GM12878 (cell line): ENCODE results near the gene SSBP4. TPM values are rescaled to one million over a fixed set of nuclear protein-coding genes. Genes with fewer than 3 reads are reported as not detected.

Source experiments
- ATAC-seq: fragments of 200-7000 bp; cut with Tn5 transposase; 3 replicates; pipeline ENCODE4 v1.9.1; 2020; ENCODE audit warnings: mild to moderate bottlenecking, moderate library complexity
- BruUV-seq: library from RNA; stranded (reverse); fragments of 400-500 nt; replicated peaks from 2 replicates; lab custom pipeline; 2021; lab: Mats Ljungman, UMichigan
- CTCF ChIA-PET: fragments of 300-600 bp; sonication (Branson Sonifier 250); formaldehyde crosslinking; extraction: SDS; loops from one replicate; lab custom pipeline; 2021; ENCODE audit warnings: inconsistent platforms; lab: Yijun Ruan, JAX
- POLR2A ChIA-PET: fragments of 350-600 bp; formaldehyde crosslinking; extraction: SDS; loops from one replicate; lab custom pipeline; 2021; ENCODE audit warnings: inconsistent platforms; lab: Charles Lee
- RAD21 ChIA-PET: fragments of 300-600 bp; sonication (Branson Sonifier 250); formaldehyde crosslinking; loops from one replicate; lab custom pipeline; 2023; ENCODE audit warnings: antibody characterized with exemption; ENCODE audit not compliant: unreplicated experiment; lab: Charles Lee
- SMC1A ChIA-PET: fragments of 300-600 bp; sonication (Branson Sonifier 250); formaldehyde crosslinking; loops from one replicate; lab custom pipeline; 2023; ENCODE audit not compliant: unreplicated experiment, uncharacterized antibody; lab: Charles Lee
- DNase-seq: peaks from one replicate; pipeline ENCODE4 v3.0.0-alpha.2; 2011; ENCODE audit warnings: low read depth, low spot score
- FAIRE-seq: peaks from 3 replicates; lab custom pipeline; 2011; peaks lifted over from hg19 to GRCh38; lab: Jason Lieb, UNC
- H2AFZ ChIP-seq: 2 replicates; pipeline ENCODE4 v1.6.0; 2011; ENCODE audit warnings: low read depth, low read length, control low read depth; ENCODE audit not compliant: control insufficient read depth
- H3K27ac ChIP-seq: 2 replicates; pipeline ENCODE4 v1.5.1; 2011; ENCODE audit warnings: control low read depth; ENCODE audit not compliant: control insufficient read depth, insufficient read depth
- H3K27me3 ChIP-seq, 2 experiments: replicated peaks in 1 of 2; 2 replicates each; pipeline versions ENCODE4 v1.6.0 to v1.6.1; 2011; ENCODE audit warnings: low read length in 1 of 2; ENCODE audit not compliant: control insufficient read depth in 2 of 2, insufficient read depth in 2 of 2
- H3K36me3 ChIP-seq, 2 experiments: 2 replicates each; pipeline ENCODE4 v1.5.1; 2011; ENCODE audit warnings: low read length in 1 of 2; ENCODE audit not compliant: control insufficient read depth in 2 of 2, insufficient read depth in 2 of 2
- H3K4me1 ChIP-seq: 2 replicates; pipeline ENCODE4 v1.6.1; 2011; ENCODE audit warnings: mild to moderate bottlenecking, low read length, moderate library complexity, mixed read lengths; ENCODE audit not compliant: control insufficient read depth, insufficient read depth
- H3K4me2 ChIP-seq: 2 replicates; pipeline ENCODE4 v1.6.0; 2011; ENCODE audit warnings: control low read depth; ENCODE audit not compliant: control insufficient read depth, insufficient read depth
- H3K4me3 ChIP-seq: fragments of 200-600 bp; sonication (generic); 2 replicates; pipeline ENCODE4 v1.5.1; 2016
- H3K79me2 ChIP-seq: 2 replicates; pipeline ENCODE4 v1.6.0; 2011; ENCODE audit warnings: low read length; ENCODE audit not compliant: control insufficient read depth, insufficient read depth
- H3K9ac ChIP-seq: 2 replicates; pipeline ENCODE4 v1.8.0; 2011; ENCODE audit warnings: low read length, control low read depth, mixed read lengths; ENCODE audit not compliant: control insufficient read depth, insufficient read depth
- H3K9me3 ChIP-seq: replicated peaks from 3 replicates; pipeline ENCODE4 v1.5.1; 2011; ENCODE audit warnings: mild to moderate bottlenecking, low read length; ENCODE audit not compliant: control insufficient read depth, insufficient read depth
- H4K20me1 ChIP-seq: 2 replicates; pipeline ENCODE4 v1.6.0; 2011; ENCODE audit not compliant: control insufficient read depth, insufficient read depth
- BHLHE40 ChIP-seq, 2 experiments: fragments of 450-650 bp in 1 of 2; IDR thresholded peaks; 2 replicates each; pipeline ENCODE4 v1.6.1; 2011 to 2017; ENCODE audit warnings: low read depth in 2 of 2, borderline replicate concordance in 1 of 2, improper control_type of control experiment in 1 of 2, low read length in 1 of 2, mild to moderate bottlenecking in 1 of 2
- HDAC2 ChIP-seq: fragments of 200-600 bp; sonication (generic); IDR thresholded peaks from 2 replicates; pipeline ENCODE4 v1.6.1; 2017
- HDAC6 ChIP-seq: fragments of 200-600 bp; sonication (generic); IDR thresholded peaks from one replicate; pipeline ENCODE4 v1.8.0; 2017; ENCODE audit warnings: antibody characterized with exemption; ENCODE audit not compliant: unreplicated experiment
- TCF12 ChIP-seq: IDR thresholded peaks from 2 replicates; pipeline ENCODE4 v1.6.1; 2011; ENCODE audit warnings: low read depth, mild to moderate bottlenecking, low read length
- ZNF687 ChIP-seq: fragments of 450-650 bp; IDR thresholded peaks from 2 replicates; pipeline ENCODE4 v1.6.1; 2017; ENCODE audit warnings: mild to moderate bottlenecking, moderate library complexity
- WGBS: methylation state at CpG from one replicate; pipeline ENCODE4 v1.1.6; 2016; ENCODE audit warnings: low lambda C conversion rate; ENCODE audit not compliant: insufficient replicate concordance, insufficient coverage; ENCODE audit errors: missing lambda C conversion rate; 5-methylcytosine and 5-hydroxymethylcytosine counted together
- in situ Hi-C: fragments of 300-500 bp; cut with MboI; formaldehyde crosslinking; loops from 9 replicates; pipeline ENCODE4 v1.14.3; 2018; ENCODE audit warnings: mixed read lengths
- intact Hi-C: fragments of 100-400 bp; cut with micrococcal nuclease; formaldehyde crosslinking; loops from one replicate; pipeline ENCODE4 v1.14.2; 2022; ENCODE audit not compliant: unreplicated experiment
- polyA plus RNA-seq, 11 experiments: library from polyadenylated mRNA; depleted of rRNA in 4 of 11; unstranded in 6 of 11; stranded (reverse) in 5 of 11; fragments of >200 nt; fragmentation: Nextera tagmentation in 4 of 11; fragmentation: Illumina TruSeq in 1 of 11; extraction: Ambion mirVana in 4 of 11; extraction: Trizol in 1 of 11; gene quantifications; 1 replicate in 1 of 11; 2 replicates in 10 of 11; pipeline versions ENCODE4 v1.2.1 to v1.2.3, GENCODE V29; 2011 to 2016; ENCODE audit warnings: inconsistent platforms in 2 of 11, missing spikeins in 2 of 11, low read depth in 1 of 11
- total RNA-seq, 4 experiments: library from RNA; depleted of rRNA in 3 of 4; stranded (reverse); fragments of >200 nt in 3 of 4; fragmentation: Illumina TruSeq in 1 of 4; extraction: Trizol in 1 of 4; gene quantifications; 2 replicates each; pipeline versions ENCODE4 v1.2.1 to v1.2.3, GENCODE V29; 2013 to 2021

SSBP4 gene
- total and polyA plus RNA-seq, 10 of the 15 experiments (the other 5 are each of a cell fraction or from before 2014, with no cell fraction given) = 0.37 to 150 (median 38.9) TPM

- no peak overlapping the region for H3K4me3 ChIP-seq
- FAIRE-seq = no peak
- ChIA-PET RAD21 (interaction anchor here (0.6 kb wide), 1 partner anchor 373 kb away, joined by 3 read pairs; no protein-coding TSS in a partner anchor), CTCF (interaction anchor here (1.6 to 1.7 kb wide), 2 partner anchors 11 to 115 kb away, joined by 3 to 4 read pairs; no protein-coding TSS in a partner anchor)
- no peak overlapping the region for H2AFZ ChIP-seq
- no TSS peak for BruUV-seq
- peaks cover 42% of the 10 kb centered on the region for H3K79me2 ChIP-seq
- DNase-seq = no peak
- peaks cover 8 to 15% of the 10 kb centered on the region in 2 experiments; a peak in 3 of 4 replicates for H3K36me3 ChIP-seq
- no peak overlapping the region for H3K27ac ChIP-seq
- no peak for ATAC-seq
- intact Hi-C loops = loop anchor here (5.0 kb wide), 1 partner anchor 33 kb away; no protein-coding TSS in a partner anchor
- no peak overlapping the region for H3K9ac ChIP-seq
- no peaks in the 10 kb centered on the region for H3K9me3 ChIP-seq
- H3K4me1 ChIP-seq = peaks cover 24% of the 10 kb centered on the region
- no peak for TF ChIP-seq HDAC6
- no peak for TF ChIP-seq ZNF687
- TF ChIP-seq TCF12 = no peak
- no peak for TF ChIP-seq BHLHE40 (IDR thresholded peaks at IDR 0.05; ENCODE audit: borderline replicate concordance in 1 of 2, low read depth in 2 of 2, low read length in 1 of 2)
- no peak for TF ChIP-seq HDAC2
- TF ChIP-seq, all 136 proteins: peak for 0
- Histone ChIP-seq H3K27me3 (no peaks in the 10 kb centered on the region), H3K4me2 (no peak overlapping the region), H4K20me1 (peaks cover 8% of the 10 kb centered on the region)
- ChIA-PET POLR2A (no interaction called here), SMC1A (interaction anchor here (1.6 kb wide), 1 partner anchor 115 kb away, joined by 4 read pairs; no protein-coding TSS in a partner anchor)
- 82% methylated on average over 13 of the region's 13 CpGs for WGBS
- in situ Hi-C loops = loop anchor here (25.0 kb wide), 1 partner anchor 388 kb away; no protein-coding TSS in a partner anchor
Observed at GRCh38 chr19:18474366-18474887, 55.2 kb downstream of the SSBP4 start.
